VCaP (cell line): ENCODE measurements around the gene CDH6.

Experiments used
- H3K27ac ChIP-seq: fragments of 450-650 bp; 2 replicates; pipeline ENCODE4 v1.5.1; 2017
- CTCF ChIP-seq: fragments of 450-650 bp; conservative IDR thresholded peaks from 2 replicates; pipeline ENCODE4 v1.5.1; 2017; ENCODE audit warnings: mild to moderate bottlenecking, moderate library complexity

Gene CDH6

GRCh38 chr5:31334061-31334860 is 140.8 kb downstream of the CDH6 start:
- no peak for TF ChIP-seq CTCF
- no peak overlapping the region for H3K27ac ChIP-seq

DNA sequence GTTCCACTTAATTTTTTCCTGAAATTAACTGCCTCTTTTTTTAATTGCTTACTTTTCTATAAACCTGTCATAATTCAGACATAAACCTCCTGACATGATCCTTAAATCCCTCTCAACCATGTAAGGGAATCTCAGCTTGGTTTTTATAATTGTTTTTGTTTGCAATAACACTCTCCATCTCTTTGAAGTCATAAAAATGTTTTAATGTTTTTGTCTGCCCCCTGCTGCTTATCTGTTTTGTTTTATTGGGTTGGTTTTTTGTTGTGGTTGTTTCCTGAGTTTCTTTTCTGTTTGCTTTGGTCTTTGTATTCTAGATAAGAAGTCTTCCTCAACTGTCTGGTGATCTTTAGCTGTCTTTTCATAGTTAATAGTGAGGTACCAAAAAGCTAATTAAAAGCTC is 142.0 kb downstream of the CDH6 start:
- H3K27ac ChIP-seq, result no peak overlapping the region
- TF ChIP-seq CTCF, result no peak

DNA sequence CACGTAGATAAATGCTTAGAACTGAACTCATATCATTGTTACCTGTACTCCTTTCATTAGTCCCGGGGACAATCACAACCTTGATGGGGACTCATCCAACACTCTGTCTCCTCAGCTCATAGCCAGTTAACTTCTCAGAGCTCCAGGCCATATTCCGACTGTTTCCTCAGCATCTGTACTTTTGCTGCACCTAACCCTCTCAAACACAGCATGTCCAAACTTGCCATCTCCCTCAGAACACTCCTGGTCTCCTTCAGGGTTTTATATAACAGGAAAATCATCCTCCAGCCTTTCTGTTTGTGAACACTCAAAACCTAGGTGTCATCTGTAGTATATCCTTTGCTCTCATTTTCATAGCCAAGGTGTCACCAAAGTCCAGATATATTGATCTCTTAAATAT is 150.5 kb downstream of the CDH6 start:
- H3K27ac ChIP-seq, result no peak overlapping the region
- TF ChIP-seq CTCF, result no peak

- TF ChIP-seq CTCF, result no peak
- H3K27ac ChIP-seq, result no peak overlapping the region
Observed at GRCh38 chr5:31346896-31347551, 153.5 kb downstream of the CDH6 start.

DNA sequence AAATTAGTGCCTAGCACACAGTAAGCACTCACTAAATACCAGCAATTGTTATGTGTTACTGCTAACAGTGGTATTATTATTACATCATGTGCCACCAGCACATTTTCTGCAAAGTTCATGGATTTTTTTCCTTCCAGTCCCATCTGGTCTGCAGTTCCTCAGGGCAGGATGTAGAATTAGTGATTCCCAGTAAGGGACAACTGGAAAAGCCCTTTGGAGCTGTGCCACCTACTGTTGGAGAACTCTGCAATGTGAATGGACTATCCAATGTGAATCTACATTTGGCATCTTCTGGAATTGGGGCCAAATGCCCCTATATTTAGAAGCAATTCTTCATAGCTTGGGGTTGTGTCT is 154.0 kb downstream of the CDH6 start:
- TF ChIP-seq CTCF, result no peak
- no peak overlapping the region for H3K27ac ChIP-seq

DNA sequence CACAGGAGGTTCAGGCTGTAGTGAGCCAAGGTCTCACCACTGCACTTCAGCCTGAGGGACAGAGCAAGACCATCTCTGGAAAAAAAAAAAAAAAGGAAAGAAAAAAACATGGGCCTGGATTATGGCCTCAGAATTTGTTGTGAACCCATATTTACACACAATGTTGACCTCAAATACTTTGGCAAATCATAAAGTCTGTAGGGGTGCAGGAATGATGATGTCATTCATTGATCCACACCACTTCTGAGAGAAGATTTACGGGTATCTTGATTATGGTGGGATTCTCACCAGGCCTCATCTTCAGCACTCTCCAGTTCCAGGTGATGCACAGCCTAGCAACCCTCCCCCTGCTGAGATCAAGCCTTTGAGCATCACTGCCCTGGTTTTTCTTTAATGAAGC is 156.9 kb downstream of the CDH6 start:
- no peak overlapping the region for H3K27ac ChIP-seq
- TF ChIP-seq CTCF, result no peak

DNA sequence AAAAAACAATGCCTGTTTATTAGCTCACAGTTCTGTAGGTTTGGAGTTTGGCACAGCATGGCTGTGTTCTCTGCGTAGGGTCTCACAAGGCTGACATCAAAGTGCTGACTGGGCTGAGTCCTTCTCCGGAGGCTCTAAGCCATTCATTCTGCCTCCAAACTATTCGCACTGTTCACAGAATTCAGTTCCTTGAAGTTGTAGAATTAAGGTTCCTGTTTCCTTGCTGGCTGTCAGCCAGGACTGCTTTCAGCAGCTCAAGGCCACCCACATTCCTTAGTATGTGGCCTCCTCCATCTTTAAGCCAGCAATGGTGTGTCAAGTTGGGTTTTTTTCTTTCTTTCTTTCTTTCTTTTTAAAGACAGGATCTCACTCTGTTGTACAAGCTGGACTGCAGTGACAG is 161.9 kb downstream of the CDH6 start:
- no peak for TF ChIP-seq CTCF
- no peak overlapping the region for H3K27ac ChIP-seq
